NB4 (cell line): ENCODE data around the gene ITCH.
"Not testable (repeated sequence)": the region's sequence is repeated elsewhere in the genome, so short reads cannot be mapped to it uniquely, and the experiment has no call there.

Experiments
- DNase-seq: peaks from one replicate; pipeline ENCODE4 v3.0.0; 2010; ENCODE audit warnings: low read depth
- H3K4me3 ChIP-seq: one replicate; pipeline ENCODE4 v1.5.1; 2011; ENCODE audit warnings: mild to moderate bottlenecking, low read depth, low read length, moderate library complexity
- MYC ChIP-seq: IDR thresholded peaks from 2 replicates; pipeline ENCODE4 v1.6.1; 2011; ENCODE audit warnings: low read depth, low read length
- POLR2A ChIP-seq: IDR thresholded peaks from 2 replicates; pipeline ENCODE4 v1.6.1; 2011; ENCODE audit warnings: mild to moderate bottlenecking; ENCODE audit not compliant: insufficient read length; ENCODE audit errors: extremely low read depth
- TF ChIP-seq, protein P1 (sequence below): IDR thresholded peaks from 2 replicates; pipeline ENCODE4 v1.6.1; 2011; ENCODE audit warnings: low read depth, low read length
- TF ChIP-seq, protein P2 (sequence below): IDR thresholded peaks from one replicate; pipeline ENCODE4 v1.5.1; 2012; ENCODE audit warnings: low read depth, low read length

The ITCH gene

DNA sequence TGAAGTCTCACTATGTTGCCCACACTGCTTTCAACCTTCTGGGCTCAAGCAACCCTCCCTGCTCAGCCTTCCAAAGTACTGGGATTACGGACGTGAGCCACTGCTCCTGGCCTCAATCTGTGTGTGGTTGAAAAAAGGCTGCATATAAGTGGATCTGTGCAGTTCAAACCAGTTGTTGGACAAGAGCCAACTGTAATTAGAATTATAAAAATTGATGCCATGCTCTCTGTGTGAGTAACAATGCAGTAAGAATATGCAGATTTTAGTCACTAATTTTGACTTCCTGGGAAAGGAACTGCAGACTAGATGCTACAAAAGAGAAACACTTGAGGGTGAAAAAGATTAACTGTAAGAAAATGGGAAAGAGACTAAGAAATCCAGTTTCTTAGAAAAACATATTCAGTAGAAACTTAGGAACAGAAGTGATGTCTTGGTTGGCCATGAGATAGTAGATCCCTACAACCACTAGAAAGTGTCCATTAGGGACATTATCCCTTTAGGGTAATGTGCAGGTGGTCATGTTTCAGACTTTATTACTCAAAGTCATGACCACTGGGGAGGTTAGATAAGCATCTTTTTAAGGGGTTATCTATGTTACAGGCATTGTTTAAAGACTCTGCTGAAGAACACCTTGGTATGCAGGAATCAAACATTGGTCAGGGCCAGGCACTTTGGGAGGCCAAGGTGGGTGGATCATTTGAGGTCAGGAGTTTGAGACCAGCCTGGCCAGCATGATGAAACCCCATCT lies 26.3 kb downstream of the ITCH start:
- no peak for TF ChIP-seq MYC
- TF ChIP-seq, protein P1, sequence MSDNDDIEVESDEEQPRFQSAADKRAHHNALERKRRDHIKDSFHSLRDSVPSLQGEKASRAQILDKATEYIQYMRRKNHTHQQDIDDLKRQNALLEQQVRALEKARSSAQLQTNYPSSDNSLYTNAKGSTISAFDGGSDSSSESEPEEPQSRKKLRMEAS = no peak
- no peak for TF ChIP-seq POLR2A
- TF ChIP-seq, protein P2, sequence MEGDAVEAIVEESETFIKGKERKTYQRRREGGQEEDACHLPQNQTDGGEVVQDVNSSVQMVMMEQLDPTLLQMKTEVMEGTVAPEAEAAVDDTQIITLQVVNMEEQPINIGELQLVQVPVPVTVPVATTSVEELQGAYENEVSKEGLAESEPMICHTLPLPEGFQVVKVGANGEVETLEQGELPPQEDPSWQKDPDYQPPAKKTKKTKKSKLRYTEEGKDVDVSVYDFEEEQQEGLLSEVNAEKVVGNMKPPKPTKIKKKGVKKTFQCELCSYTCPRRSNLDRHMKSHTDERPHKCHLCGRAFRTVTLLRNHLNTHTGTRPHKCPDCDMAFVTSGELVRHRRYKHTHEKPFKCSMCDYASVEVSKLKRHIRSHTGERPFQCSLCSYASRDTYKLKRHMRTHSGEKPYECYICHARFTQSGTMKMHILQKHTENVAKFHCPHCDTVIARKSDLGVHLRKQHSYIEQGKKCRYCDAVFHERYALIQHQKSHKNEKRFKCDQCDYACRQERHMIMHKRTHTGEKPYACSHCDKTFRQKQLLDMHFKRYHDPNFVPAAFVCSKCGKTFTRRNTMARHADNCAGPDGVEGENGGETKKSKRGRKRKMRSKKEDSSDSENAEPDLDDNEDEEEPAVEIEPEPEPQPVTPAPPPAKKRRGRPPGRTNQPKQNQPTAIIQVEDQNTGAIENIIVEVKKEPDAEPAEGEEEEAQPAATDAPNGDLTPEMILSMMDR = no peak
- no peak for DNase-seq
- H3K4me3 ChIP-seq = no peak overlapping the region

DNA sequence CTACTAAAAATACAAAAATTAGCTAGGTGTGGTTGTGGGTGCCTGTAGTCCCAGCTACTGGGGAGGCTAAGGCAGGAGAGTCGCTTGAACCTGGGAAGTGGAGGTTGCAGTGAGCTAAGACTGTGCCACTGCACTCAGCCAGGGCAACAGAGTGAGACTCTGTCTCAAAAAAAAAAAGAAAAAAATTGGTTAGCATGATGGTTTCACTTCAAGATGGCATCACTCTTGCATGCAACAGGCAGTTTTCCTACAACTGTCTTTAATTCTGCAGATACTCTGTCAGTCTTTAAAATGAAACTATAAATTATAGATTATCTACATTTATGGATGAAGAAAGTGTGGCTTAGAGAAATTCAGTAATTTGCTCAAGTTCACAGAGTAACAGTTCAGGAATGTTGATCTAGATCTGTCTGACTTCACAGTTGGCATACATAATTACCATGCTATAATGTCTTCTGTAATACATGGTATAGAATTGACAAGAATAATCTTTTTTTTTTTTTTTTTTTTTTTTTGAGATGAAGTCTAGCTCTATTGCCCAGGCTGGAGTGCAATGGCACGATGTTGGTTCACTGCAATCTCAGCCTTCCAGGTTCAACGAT lies 27.0 kb downstream of the ITCH start:
- H3K4me3 ChIP-seq = no peak overlapping the region
- TF ChIP-seq, protein P1 = no peak
- no peak for TF ChIP-seq POLR2A
- no peak for TF ChIP-seq MYC
- TF ChIP-seq, protein P2 = no peak
- DNase-seq = no peak

DNA sequence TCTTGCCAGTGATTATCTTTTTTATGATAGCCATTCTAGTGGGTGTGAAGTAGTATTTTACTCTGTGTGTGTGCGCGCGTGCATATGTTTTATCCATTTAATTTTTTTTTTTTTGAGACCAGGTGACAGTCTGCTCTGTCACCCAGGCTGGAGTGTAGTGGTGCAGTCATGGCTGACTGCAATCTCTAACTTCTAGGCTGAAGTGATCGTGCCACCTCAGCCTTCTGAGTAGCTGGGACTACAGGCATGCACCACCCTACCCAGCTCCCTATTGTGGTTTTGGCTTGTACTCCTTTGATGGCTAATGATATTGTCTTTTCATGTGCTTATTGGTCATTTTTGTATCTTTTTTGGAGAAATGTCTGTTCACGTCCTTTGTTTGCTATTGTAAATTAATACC lies 33.3 kb downstream of the ITCH start:
- no peak for DNase-seq
- TF ChIP-seq, protein P2 = no peak
- TF ChIP-seq, protein P1 = no peak
- TF ChIP-seq MYC (no peak), POLR2A (no peak)

DNA sequence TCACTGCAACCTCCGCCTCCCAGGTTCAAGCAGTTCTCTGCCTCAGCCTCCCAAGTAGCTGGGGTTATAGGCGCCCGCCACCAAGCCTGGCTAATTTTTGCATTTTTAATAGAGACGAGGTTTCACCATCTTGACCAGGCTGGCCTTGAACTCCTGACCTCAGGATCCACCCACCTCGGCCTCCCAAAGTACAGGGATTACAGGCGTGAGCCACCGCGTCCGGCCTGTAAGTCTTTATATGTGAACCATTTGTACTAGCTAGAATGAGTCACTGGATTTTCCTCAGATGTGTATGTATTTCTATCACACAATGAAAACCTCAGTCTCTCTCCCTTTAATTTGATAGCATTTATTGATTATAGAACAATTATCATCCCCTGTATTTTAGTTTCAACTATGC lies 34.0 kb downstream of the ITCH start:
- TF ChIP-seq, protein P1 = no peak
- no peak for TF ChIP-seq POLR2A
- no peak for DNase-seq
- H3K4me3 ChIP-seq = no peak overlapping the region

More for the DNA sequence above, 33.3 kb downstream of the ITCH start:
- H3K4me3 ChIP-seq = no peak overlapping the region

DNA sequence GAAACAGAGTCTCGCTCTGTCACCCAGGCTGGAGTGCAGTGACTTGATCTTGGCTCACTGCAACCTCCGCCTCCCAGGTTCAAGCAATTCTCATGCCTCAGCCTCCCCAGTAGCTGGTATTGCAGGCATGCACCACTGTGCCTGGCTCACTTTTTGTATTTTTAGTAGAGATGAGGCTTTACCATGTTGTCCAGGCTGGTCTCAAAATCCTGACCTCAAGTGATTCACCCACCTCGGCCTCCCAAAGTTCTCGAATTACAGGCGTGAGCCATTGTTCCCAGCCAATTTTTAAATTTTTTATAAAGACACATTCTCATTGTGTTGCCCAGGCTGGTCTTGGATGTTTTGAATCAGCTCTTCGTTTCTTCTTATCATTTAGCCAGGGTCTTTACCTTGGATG lies 37.7 kb downstream of the ITCH start:
- not testable (repeated sequence) for H3K4me3 ChIP-seq, DNase-seq

DNA sequence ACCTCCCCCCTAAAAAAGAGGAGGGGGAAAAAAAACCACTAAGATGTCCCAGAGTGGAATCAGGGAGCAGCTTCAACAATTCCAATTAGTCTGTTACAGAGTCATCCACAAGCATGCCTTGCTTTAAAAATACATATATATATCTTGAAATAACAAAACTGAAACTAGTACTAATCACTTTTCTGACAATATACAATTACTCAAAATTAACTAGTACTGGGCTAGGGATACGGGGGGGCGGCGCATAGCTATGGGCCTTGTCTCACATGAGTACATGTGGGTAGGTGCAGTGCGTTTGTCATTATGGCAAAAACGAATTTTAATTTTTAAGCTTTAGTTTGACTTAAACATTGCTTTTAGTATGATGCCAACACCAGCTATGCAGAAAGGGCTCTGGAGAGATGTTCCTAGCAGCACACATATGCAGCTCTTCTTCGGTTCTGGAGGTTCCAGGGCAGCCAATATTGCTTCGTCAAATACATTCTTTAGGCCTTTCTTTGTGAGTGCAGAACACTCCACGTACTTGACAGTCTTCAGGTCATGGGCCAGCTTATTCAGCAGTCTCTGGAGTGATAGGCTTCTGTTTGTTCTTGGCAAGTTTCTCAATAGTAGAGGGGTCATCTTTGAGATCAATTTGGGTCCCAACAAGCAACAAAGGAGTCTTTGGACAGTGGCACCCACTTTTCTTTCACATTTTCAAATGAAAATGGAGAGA lies 38.8 kb downstream of the ITCH start:
- H3K4me3 ChIP-seq = no peak overlapping the region
- no peak for DNase-seq
- TF ChIP-seq, protein P2 = no peak
- TF ChIP-seq POLR2A = no peak
